Measurements from ENCODE around the gene SPRED2.

SPRED2 gene

GRCh38 chr2:65350651-65351056, 81.7 kb downstream of the SPRED2 start:
- DNase-seq (ENCODE audit: low read depth), result no peak
- peak; percentile 44 for TF ChIP-seq CTCF (IDR thresholded peaks at IDR 0.05; ENCODE audit: low read length, missing control alignments)

DNA sequence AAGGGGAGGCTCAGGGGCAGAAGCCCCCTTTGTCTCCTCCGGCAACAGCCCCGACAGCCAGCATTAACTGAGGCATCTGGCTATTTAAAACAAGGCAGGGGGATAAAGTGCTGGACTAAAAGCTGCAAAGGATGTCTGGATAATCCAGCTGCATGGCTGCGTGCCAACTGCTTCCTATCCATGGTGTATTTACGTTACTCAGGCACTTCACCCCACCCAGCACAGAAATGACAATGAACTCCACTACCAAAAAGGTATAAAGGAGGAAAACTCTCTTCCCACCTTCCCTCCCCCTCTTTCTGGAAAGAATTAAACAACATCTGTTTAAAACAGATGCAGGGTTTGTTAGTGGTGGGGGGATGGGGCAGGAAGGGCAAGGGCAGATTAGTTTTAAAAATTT, 82.5 kb downstream of the SPRED2 start:
- H3K4me3 ChIP-seq (replicated peaks; ENCODE audit: low read depth, low read length), result no peak overlapping the region
- TF ChIP-seq CTCF (IDR thresholded peaks at IDR 0.05; ENCODE audit: low read length, missing control alignments), result no peak
- DNase-seq (ENCODE audit: low read depth), result peak; percentile 83

More at GRCh38 chr2:65350651-65351056, 81.7 kb downstream of the SPRED2 start:
- no peak overlapping the region for H3K4me3 ChIP-seq (replicated peaks; ENCODE audit: low read depth, low read length)

DNA sequence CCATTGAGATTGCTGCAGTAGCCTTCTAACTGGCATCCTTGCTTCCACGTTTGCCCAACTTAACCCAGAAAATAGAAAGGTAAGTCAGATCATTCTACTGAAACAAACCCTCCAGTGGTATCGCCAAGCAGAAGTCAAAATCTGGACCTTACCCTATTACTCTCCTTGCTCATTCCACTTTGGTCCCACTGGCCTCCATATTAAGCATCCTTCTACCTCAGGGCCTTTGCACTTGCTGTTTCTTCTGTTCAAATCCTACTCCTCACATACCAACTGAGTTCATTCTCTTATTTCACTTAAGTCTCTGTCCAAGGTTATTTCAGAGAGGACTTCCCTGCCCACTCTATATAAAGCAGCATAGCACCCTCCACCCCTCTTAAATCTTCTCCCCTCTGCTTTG, 84.5 kb downstream of the SPRED2 start:
- TF ChIP-seq CTCF (IDR thresholded peaks at IDR 0.05; ENCODE audit: low read length, missing control alignments), result no peak
- H3K4me3 ChIP-seq (replicated peaks; ENCODE audit: low read depth, low read length), result no peak overlapping the region
- no peak for DNase-seq (ENCODE audit: low read depth)

DNA sequence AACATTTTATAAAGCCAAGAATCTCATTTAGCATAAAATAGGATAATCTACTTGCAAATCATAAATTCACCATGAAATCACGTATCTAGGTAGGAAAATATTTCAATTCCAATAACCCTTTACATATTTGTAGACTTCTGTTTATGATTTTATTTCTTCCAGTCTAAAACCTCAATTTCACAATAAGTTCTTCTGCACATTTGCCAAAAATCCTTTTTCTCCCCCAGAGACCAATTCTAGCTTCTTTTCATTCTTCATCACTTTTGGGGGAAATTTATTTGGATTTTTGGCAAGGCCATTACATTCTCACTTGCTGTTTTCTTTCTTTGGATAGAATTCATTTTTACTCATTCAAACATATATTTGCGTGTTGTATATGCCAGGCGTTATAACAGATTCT, 86.8 kb downstream of the SPRED2 start:
- no peak overlapping the region for H3K4me3 ChIP-seq (replicated peaks; ENCODE audit: low read depth, low read length)
- DNase-seq (ENCODE audit: low read depth), result no peak
- TF ChIP-seq CTCF (IDR thresholded peaks at IDR 0.05; ENCODE audit: low read length, missing control alignments), result no peak

DNA sequence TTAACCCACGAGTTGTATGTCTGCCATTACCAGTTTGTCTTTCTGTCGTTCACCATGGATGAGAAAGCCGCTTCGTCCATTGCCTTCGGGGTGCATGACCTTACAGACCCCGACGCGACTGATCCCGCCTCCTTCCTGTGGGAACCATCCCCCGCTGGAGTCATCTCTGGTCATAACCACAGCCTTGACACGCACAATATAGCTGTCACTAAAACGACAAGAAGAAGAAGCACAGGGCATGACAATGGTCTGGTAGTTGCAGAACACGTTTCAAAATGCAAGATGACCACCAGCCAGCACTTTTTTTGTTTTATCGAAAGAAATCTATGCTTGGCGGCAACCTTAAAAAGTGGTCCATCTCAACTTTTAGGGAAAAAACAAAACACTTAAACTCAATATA, 87.7 kb downstream of the SPRED2 start:
- TF ChIP-seq CTCF (IDR thresholded peaks at IDR 0.05; ENCODE audit: low read length, missing control alignments), result no peak
- no peak for DNase-seq (ENCODE audit: low read depth)
- no peak overlapping the region for H3K4me3 ChIP-seq (replicated peaks; ENCODE audit: low read depth, low read length)

DNA sequence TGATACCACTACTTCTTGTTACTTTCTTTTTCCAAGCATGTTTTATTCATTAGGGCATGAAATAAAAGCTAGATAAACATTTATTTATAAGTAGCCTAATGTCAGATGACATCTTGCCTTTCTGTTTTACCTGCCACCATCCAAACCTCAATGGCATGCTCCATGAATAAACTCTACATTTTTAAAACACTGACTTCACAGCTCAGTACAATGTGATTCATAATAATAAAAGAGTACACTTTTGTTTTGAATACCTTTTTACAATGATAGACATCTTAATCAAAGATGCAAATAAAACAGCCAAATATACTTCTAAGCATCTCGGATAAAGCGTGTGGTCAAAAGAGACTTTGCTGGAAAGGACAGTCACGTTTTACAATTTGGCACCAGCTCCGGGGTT, 88.2 kb downstream of the SPRED2 start:
- DNase-seq (ENCODE audit: low read depth), result no peak
- H3K4me3 ChIP-seq (replicated peaks; ENCODE audit: low read depth, low read length), result no peak overlapping the region
- no peak for TF ChIP-seq CTCF (IDR thresholded peaks at IDR 0.05; ENCODE audit: low read length, missing control alignments)

GRCh38 chr2:65343386-65343785, 89.0 kb downstream of the SPRED2 start:
- DNase-seq (ENCODE audit: low read depth), result no peak
- TF ChIP-seq CTCF (IDR thresholded peaks at IDR 0.05; ENCODE audit: low read length, missing control alignments), result no peak
- H3K4me3 ChIP-seq (replicated peaks; ENCODE audit: low read depth, low read length), result no peak overlapping the region

All from fibroblast of pulmonary artery (primary cell).